Cerebellar cortex (tissue), 1 donor: ENCODE data around the gene EEF1G.
"Not testable (repeated sequence)": the region's sequence is repeated elsewhere in the genome, so short reads cannot be mapped to it uniquely, and the experiment has no call there.

Source experiments
- DNase-seq: peaks from one replicate; pipeline ENCODE4 v3.0.0-alpha.2; 2015; ENCODE audit warnings: low spot score

Gene EEF1G

DNA sequence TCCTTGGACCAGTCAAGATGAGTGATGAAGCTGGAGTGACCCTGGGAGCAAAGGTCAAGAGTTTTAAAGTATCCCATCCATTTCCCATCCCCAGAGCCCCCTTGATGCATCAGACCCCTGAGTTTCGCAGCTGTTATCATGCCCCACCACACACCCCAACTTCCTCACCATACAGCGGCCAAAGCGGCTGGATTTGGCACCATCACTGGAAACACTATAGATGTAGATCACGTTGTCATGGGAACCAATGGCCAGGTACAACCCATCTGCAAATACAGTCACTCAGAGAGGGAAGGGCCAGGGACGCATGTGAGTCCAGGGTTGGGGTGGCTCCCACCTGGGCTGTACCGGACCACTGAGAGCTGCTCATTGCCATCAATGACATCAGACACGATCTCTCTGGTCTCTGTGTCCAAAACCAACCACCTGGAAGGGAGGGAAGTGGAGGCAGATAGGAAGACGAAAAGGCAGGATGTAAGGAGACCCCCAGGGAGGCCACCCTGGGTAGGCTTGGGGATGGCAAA is 30.1 kb upstream of the EEF1G start:
- DNase-seq, result no peak

DNA sequence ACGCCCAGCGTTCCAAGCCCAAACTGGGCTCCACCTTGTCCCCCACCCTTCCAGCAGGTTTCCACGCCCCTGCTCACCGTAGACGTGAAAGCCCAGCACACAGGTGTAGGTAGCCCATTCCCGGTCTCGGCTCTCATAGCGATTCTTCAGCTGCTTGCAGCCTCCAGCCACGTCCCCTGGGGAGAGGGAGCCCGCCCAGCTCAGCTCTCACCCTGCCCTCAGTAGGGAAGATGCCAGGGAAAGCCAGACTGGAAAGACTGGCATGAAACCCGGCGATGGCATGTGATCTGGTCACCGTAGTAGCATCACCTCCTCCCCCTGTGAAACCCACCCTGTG is 29.3 kb upstream of the EEF1G start:
- DNase-seq, result no peak

DNA sequence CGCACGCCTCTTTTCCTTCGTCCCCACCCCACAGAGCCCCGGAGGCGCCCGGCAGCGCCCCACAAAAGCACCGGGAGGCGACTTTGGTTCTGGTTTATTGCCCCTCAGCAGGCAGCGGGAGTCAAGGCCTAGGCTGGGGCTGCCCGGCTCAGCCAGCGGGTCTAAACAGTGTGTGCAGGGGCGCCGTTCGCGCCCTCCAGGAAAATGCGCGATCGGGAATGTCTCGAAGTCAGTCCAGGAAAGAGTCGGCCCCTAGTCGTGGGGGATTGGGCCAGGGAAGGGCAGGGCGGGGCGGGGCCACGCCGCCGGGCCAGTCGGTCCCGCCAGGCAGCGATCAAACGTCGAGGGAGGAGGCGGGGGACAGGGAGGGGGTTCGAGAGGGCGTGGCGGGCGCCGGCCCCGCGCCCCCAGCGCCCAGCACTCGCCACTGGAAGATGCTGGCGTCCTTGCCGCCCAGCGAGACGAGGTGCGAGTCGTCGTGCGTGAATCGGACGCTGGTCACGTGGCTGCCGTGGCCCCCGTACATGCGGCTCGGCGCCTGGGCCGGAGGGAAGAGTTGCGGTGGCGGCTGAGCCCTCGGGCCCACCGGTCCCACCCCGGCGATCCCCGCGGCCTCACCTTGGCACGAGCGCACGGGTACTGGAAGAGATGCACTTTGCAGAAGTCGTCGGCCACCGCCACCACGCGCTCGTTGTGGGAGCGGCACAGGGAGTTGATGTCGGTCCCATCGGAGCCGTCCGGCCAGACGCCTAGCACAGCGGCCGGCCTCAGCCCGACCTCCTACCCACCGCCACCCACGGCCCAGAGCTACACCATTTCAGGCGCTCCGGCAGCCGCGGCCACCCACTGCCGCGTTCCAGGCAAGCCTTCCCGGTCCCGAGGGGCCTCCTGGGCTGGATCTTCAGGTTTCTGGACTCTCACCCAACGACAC is 28.7 kb upstream of the EEF1G start:
- DNase-seq, result peak; percentile 41

DNA sequence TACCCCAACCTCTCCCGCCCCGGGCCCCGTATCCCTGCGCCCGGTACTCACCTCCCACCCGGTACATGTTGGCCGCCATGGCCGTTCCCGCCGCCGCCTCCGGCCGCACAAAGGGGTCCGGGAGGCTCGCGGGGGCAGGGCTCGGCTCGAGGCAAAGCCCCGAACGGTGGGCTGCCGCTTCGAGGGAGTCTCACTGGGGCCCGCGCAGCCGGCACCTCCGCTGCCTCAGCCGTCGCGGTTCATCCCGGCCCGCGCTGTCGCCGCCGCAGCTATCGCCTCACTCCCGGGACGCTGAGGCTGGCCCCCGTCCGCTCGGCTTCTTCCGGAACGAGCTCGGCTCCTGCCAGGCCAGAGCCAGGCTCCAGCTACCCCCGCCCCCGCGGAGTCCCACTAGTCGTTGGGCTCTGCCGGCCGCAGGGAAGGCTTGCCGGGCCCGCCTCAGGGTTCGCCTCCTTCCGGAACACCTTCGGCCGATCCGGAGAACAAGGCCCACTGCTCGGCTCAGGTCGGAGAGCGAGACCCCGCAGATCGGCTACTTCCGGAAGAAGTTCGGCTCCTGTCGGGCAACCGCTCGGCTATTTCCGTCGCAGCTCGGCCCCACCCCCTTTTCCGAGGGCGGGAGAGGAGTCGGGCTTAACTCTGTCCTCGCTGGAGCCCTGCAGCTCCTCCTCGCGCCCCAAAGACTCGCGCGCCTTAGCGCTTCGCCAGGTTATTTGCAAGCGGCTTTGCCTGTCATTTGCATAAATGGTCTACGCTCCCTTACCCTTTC is 27.9 kb upstream of the EEF1G start, which contains the start of gene MTA2:
Gene MTA2 (minus strand): TSS at position 494 of the 769 bp plus-strand sequence. CDS start 415 bp downstream, at position 79.
- peak; percentile 98 for DNase-seq

DNA sequence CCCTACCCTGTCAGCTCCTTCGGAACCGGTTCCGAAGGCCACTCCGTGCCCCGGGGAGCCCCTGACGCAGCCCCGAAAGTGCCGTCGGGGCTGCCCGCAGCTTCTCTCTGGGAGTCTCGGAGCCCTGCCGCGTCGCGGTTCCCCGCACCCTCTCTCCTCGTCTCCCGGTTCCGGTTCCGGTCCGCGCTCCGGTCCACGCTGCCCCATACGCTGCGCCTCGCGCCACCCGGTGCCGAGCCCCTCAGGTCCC is 27.4 kb upstream of the EEF1G start:
- no peak for DNase-seq

DNA sequence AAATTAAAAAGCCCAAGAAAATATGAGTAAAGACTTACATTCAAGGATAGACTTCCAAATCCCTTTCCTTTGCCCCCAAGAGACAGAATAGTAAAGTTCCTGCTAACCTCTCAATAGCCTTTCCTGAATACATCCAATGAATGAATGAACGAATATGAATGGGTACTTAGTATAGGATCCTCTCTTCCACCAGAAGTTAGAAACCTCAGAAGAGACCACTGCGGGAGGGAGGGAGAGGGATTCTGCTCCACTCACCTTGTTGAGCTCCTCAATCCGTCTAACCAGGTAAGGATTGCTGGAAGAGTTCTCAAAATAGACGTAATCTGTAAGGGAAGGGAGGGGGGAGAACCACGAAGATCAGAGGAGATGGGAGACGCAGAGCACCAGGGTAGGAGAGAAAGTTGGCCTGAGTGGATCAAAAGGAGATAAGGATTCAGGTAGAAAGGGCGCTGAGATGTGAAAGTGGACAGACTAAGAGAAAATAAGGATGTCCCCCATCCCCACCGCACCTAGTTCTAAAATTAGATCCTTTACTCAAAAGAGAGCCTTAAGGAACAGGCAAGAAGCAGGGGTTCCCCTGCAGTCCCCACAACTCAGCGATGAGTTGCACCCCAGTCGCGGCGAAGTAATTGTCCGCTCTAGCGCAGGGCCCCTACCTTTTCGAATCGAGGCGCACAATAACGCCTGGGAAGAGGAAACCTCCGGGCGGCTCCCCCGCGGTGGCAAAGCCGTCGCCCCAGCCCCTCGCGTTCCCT is 26.9 kb upstream of the EEF1G start:
- no peak for DNase-seq

DNA sequence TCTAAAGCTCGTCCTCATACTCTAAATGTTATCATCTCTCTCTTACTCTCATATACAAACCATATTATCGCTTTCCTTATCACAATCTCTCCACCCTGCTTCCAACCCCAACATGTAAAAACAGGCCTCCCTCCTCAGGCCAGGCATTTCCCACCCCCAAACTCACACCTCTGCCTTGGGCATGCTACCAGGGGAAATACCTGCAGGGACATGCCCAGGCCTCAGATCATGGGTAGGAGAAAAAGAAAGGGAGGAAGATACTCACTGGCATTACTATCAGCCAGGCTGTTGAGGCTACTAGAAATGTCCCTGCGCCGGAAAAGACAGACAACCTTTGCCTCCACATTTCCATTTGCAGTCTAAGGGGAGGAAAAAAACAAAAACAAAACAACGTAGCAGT is 26.2 kb upstream of the EEF1G start:
- DNase-seq, result no peak

DNA sequence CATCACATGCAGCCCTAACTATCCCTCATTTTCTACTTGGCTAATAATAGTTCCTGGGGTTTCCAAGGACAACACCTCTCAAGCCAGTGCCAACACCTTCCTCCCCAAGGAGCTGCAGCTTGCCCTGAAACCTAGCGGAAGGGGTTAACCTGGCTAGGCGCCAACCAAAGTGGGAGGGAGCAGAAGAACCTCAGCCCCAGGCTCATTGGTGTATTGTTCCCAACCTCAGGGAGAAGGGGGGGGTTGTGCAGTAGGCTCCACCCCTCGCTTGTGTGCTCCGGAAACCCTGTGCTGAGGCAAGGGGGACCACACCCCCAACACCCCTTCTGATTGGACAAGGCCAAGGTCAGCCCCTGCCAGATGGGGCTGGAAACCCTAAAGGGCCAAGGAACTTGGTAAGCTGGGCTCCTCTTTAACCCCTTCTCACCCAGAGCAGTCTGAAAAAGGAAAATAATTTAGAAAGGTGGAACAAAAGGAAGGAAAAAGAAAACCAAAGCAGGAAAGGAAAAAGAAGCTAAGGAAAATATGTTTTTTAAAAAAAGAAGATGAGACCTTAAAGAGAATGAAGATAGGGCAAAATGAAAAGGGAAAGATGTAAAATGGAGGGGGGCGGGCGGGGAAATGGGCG is 25.5 kb upstream of the EEF1G start:
- peak; percentile 96 for DNase-seq

DNA sequence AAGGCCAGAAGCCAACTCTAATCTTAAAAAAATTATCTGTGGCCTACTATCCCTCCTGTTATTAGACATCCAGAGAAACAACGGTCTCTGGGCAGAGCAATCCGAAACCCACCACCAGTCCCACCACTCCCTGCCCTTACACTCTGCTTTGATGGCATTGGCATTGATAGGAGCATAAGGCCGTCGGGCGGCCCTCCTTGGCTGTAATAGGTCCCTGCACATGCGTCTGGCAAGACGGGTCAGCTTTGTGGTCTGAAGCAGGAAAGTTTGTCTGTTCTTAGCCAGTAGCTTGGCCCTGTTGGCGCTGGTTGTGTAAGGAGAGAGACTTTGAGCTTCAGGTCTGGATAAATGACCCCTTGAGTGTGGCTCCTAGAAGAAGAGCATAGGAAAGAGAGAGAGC is 21.4 kb upstream of the EEF1G start:
- DNase-seq, result no peak

DNA sequence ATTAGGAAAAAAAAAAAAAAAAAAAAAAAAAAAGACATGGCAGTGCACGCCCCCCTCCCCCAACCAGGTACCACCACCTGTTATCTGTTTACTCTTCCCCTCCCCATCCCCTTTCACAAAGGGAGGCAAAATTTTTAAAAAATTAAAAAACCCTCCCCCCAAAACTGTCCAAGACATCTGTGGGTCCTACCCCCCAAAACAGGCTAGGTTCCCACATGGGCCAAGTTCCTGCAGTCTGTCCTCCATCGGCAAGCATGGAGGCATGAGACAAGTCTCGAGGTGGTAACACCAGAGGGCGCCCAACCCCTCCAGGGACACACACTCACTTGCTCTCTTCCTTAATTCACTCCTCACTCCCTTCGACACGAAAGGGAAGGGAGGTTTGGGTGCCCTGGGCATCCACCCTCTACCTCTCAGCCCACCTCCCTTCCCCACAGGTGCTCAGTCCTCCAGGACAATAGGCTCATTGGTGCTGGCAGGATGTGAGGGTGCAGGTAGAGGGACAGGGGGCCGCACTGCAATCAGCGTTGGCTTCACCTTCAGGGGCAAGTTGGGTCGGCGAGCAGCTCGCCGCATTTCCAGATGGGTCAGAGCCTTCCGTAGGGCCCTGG is 19.8 kb upstream of the EEF1G start:
- peak; percentile 79 for DNase-seq

DNA sequence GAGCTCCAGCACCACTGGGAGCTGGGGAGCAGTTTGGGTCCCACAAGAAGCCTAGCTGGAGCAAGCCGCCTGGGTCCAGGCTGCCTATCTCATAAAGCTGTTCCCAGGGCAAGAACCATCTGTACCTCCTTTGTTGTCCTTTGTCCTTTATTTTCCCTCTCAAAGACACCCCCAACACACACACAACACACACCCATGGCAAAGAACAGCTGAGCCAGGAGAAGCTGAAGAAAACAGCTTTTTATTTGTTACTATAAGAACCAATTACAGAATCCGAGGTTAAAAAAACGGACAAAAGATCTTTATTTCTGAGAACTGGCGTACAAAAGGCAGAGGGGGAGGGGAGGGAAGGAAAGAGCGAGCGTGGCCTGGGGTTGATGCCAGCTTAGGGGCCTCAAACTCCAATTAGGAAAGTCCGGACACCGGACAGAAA is 19.3 kb upstream of the EEF1G start:
- DNase-seq, result no peak

DNA sequence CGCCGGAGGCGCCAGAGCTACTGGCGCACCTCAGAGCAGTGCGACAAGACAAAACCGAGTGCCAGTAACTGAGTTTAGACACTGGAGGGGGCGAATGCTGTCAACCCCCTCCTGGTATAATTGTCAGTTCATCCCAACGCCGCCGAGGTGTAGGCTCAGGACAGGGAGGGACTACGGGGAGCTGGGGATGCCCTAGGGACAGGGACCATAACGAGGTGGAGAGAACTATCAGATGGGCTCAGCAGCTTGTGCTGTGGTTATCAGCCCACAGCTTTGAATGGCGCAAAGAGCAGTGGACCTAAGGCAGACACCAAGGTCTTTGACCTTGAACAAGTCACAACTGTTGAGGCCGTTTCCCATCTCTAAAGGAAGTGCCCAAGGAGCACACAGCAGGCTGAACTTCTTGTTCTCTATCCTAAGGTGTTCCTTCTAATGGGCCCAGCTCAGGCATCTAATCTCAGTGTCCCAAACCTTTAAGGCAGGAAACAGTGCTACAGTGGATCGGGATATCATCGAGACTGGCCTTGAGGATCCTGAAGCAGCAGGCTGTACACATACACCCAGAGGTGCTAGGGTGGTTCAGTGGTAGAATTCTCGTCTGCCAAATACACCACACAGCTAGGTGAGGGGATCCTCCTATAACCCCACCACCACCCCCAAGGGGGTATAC is 18.6 kb upstream of the EEF1G start:
- DNase-seq, result peak; percentile 40

DNA sequence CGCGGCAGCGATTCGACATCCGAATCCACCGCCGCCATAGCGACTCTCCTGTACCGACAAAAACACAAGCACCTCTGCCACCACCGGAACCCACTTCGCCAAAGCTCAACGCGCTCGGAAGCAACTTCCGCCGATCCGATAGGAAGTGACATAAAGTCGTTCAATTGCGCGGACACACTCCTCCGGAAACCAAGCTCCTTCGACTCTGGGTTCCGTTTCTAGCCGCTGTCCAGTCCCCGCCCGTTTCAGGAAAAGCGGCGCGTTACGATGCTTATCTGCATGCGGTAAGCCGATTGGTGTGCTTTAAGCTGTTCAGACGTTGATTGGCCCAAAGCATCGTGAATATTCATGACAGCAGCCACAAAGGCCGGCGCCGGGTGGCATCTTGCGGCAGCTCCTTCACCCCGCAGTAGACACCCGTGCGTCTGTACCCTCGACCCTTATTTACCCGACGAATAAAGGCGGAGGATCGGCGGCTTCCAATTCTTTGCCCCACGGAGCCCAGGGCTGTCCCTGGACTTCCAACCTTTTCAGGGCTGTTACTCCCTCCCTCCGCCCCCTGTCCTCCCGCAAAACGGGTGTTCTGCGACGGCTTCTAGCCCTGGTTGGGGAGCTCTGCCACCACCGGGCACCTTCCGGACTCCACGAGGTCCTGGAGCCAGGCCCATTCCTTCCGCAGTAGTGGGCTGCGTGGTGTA is 17.9 kb upstream of the EEF1G start, which contains the start of gene TUT1:
Gene TUT1 (minus strand): TSS at position 76 of the 698 bp plus-strand sequence. CDS start 38 bp downstream, at position 38.
- DNase-seq, result peak; percentile 100

DNA sequence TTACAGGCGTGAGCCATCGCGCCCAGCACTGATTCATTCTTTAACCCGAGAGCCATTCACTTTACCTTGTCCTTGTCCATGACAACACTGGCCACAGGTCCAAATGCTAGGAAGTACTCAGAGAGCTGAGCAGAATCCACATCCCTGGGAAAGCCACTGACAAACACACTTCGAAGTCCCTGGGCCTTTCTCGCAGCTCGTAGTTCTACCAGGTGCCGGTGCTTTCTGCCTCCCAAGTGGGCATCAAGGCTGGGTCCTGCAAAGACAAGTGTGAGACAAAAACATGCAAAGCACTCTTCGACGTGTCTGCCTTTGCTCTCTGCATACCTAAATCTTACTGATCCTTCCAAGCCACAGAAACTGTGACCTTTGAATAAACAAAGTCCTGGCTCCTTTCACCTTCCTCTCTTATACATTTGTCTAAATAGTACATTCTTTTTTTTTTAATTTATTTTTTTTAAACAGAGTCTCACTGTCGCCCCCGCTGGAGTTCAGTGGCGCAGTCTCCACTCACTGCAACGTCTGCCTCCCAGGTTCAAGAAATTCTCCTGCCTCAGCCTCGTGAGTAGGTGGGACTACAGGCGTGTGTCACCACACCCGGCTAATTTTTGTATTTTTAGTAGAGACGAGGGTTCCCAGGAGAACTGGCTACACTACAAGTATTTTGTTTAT is 15.4 kb upstream of the EEF1G start:
- no peak for DNase-seq

DNA sequence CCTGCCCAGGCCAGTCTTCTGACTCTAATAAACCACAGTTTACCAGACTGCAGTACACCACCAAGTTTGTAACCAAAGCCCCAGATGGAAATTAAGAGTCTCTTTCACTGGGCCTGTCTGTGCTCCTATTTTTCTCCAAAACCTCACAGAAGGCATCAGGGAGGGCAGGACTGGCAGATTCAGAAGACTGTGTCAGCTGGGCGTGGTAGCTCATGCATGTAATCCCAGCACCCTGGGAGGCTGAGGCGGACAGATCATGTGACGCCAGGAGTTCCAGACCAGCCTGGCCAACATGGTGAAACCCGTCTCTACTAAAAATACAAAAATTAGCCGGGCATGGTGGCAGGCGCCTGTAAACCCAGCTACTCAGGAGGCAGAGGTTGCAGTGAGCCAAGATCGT is 11.7 kb upstream of the EEF1G start:
- not testable (repeated sequence) for DNase-seq

DNA sequence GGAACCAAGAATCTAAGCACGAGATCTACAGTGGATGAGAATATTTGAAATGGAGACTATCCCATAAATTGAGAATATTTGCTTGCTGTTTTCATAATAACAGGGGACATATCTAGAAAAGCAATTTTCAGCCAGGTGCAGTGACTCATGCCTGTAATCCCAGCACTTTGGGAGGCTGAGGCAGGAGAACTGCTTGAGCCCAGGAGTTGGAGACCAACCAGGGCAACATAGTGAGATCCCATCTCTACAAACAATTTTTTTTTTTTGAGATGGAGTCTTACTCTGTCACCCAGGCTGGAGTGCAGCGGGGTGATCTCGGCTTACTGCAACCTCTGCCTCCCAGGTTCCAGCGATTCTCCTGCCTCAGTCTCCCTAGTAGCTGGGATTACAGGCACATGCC is 8.0 kb upstream of the EEF1G start:
- DNase-seq, result not testable (repeated sequence)

DNA sequence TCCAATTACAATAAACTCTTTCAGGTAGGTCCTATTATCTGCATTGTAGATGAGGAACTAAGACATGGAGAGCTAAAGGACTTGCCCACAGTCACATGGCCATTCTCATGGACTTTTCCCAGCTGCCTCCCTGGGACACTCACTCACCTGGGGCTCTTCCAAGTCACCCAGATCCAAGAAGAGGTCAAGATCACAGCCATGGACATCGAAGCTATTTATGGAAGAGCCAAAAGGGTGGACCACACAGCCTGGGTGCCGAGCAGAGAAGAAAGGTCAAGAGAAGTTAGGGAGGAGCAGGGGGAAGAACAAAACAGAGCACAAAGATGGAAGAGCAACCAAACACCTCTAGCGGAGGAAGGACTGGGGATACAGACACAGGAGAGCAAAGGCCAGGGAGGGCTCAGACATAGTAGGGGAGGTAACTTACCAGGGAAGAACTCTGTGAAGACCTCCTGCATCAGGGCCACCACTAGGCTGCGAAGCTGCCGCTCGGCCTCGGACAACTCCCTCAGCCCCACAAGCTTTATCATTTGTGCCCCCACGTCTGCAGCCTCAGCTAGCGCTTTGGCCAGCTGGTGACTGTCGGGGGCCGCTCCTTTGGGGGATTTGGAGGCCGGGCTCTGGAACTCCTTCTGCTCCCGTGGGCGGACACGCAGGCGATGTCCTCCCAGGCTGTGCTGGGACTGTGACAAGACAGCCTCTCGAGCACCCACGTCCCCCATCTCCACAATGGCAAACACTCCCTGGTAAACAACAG is 7.4 kb upstream of the EEF1G start:
- no peak for DNase-seq

DNA sequence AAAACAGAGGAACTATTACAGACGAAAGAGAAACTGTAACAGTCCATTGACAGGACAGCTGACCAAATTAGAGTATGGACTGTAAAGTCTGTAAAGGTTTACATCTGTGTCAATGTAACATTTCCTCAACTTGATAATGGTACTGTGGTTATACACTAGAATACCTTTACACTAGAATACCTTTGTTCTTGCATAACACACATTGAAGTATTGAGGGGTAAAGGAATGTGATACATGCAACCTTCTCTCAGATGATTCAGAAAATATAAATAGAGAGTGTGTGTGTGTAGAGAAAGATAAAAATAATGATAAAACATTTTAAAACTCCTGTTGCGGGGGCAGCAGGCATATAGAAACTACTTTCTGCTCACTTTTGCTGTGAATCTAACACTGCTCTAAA is 5.6 kb upstream of the EEF1G start:
- no peak for DNase-seq

DNA sequence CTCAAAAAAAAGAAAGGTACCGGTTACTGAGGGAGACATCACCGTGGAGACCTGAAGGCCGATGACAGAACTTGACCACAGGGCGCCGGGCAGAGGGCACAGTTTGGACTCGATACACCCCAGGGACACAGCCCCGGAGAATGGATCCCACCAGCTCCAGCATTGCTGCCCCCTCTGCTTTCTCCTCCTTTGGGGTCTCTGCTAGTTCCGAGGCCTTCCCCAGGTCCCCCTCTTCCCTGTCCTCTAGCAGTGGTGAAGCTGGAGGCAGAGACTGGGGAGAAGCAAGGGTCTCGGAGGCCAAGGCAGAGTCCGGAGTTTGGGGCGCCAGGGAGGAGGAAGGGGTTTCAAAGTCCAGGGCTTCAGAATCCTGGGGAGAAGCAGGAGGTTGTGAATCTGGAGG is 4.8 kb upstream of the EEF1G start:
- DNase-seq, result no peak
